Epithelial cell of alveolus of lung (primary cell): ENCODE results near the gene EDRF1. TPM values are rescaled to one million over a fixed set of nuclear protein-coding genes. Genes with fewer than 3 reads are reported as not detected.

ENCODE experiments used
- total RNA-seq: library from RNA; depleted of rRNA; stranded (reverse); fragments of >200 nt; gene quantifications from 2 replicates; pipeline ENCODE4 v1.2.1, GENCODE V29; 2015

The EDRF1 gene
- total RNA-seq: 12.3 and 17.6 TPM in 2 replicates

GRCh38 chr10:125719173-125720001 lies at the start of gene EDRF1:
Gene EDRF1 (plus strand): TSS chr10:125719709. CDS start chr10:125719808, 99 bp downstream.

GRCh38 chr10:125683063-125683462 lies 36.4 kb upstream of the EDRF1 start, which contains the start of gene TEX36:
Gene TEX36 (minus strand): TSS chr10:125683163. CDS start chr10:125682989, 174 bp downstream.

GRCh38 chr10:125775491-125776106 lies 56.1 kb downstream of the EDRF1 start, which contains the start of gene MMP21:
Gene MMP21 (minus strand): TSS chr10:125775821. CDS start chr10:125775821, 0 bp downstream.

Other genes with a start within 250 kb of the EDRF1 start
- not detected in 2 replicates for gene TEX36, start 36.5 kb upstream of the EDRF1 start, total RNA-seq
- 0.08 TPM in 1 of 2 replicates, not detected in the other for gene MMP21, start 56.1 kb downstream of the EDRF1 start, total RNA-seq
- gene UROS, start 103.5 kb downstream of the EDRF1 start, total RNA-seq: 35.5 and 44.2 TPM in 2 replicates
- 39.8 and 45.0 TPM in 2 replicates for gene BCCIP, start 103.8 kb downstream of the EDRF1 start, total RNA-seq
- 33.7 and 35.1 TPM in 2 replicates for gene DHX32, start 161.6 kb downstream of the EDRF1 start, total RNA-seq
- gene FANK1, start 176.9 kb downstream of the EDRF1 start, total RNA-seq: 1.3 and 3.0 TPM in 2 replicates